HG02623 (cell line): Measurements from ENCODE around the gene METTL24.

Source experiments
- ATAC-seq: cut with Tn5 transposase; IDR thresholded peaks from one replicate; pipeline ENCODE4 v1.9.1; 2021; ENCODE audit warnings: moderate library complexity; ENCODE audit not compliant: unreplicated experiment

METTL24 gene

GRCh38 chr6:110207652-110208051, 150.5 kb downstream of the METTL24 start:
- ATAC-seq: no peak

- no peak for ATAC-seq
These were observed 156.8 kb downstream of the METTL24 start for GRCh38 chr6:110201151-110201884.

- no peak for ATAC-seq
These were observed 159.6 kb downstream of the METTL24 start for GRCh38 chr6:110198561-110198960.

GRCh38 chr6:110196874-110197273, 161.3 kb downstream of the METTL24 start:
- no peak for ATAC-seq

GRCh38 chr6:110195639-110196038, 162.5 kb downstream of the METTL24 start:
- ATAC-seq: no peak
